NCI-H1092 (cell line): Measurements from ENCODE around the gene CMTM6.
A peak's percentile ranks its signal among the peaks of the same experiment; 100 is the strongest.
"Not testable (repeated sequence)": the region's sequence is repeated elsewhere in the genome, so short reads cannot be mapped to it uniquely, and the experiment has no call there.

Experiments used
- DNase-seq: peaks from one replicate; lab custom pipeline; 2025; lab: John Stamatoyannopoulos, UW

CMTM6 gene

DNA sequence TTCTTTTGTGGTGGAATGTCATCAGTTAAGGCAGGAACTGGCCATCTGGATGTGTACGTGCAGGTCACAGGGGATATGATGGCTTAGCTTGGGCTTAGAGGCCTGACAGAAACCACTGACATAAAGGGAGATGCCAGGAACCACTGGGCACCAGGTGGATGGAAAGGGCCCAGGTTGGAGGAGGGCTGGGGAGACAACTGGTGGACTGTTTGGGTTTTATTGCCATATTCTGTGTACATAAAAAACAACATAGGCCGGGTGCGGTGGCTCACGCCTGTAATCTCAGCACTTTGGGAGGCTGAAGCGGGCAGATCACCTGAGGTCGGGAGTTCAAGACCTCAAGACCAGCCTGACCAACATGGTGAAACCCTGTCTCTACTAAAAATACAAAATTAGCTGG lies 35.8 kb downstream of the CMTM6 start:
- not testable (repeated sequence) for DNase-seq

- DNase-seq = not testable (repeated sequence)
These were observed 37.9 kb downstream of the CMTM6 start for GRCh38 chr3:32464726-32465125.

DNA sequence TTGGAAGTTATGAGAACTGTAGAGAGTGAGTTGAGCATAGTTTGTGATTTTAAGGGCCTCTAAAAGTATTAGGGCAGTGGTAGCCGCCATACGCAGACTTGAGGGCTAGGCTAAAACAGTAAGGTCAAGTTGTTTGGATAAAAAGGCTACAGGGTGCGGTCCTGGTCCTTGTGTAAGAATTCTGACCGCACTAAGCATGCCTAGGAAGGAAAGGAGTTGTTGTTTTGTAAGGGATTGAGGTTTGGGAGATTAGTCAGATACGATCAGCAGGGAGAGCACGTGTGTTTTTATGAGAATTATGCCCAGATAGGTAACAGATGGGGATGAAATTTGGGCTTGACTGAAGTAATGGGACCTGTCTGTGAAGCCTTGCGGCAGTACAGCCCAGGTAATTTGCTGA lies 39.2 kb downstream of the CMTM6 start:
- DNase-seq = not testable (repeated sequence)

GRCh38 chr3:32462191-32462986 lies 40.3 kb downstream of the CMTM6 start:
- not testable (repeated sequence) for DNase-seq

DNA sequence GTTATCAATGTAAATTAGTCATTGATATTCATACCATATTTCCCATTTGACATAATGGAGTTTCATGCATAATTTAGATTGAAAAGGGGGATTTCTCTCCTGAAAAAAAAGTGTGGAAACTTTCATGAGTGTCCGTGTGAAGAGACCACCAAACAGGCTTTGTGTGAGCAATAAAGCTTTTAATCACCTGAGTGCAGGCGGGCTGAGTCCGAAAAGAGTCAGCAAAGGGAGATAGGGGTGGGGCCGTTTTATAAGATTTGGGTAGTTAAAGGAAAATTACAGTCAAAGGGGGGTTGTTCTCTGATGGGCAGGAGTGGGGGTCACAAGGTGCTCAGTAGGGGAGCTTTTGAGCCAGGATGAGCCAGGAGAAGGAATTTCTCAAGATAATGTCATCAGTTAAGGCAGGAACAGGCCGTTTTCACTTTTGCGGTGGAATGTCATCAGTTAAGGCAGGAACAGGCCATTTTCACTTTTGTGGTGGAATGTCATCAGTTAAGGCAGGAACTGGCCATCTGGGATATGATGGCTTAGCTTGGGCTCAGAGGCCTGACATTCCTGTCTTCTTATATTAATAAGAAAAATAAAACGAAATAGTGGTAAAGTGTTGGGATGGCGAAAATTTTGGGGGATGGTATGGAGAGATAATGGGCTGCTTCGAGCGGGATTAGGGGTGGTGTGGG lies 41.7 kb downstream of the CMTM6 start:
- not testable (repeated sequence) for DNase-seq

GRCh38 chr3:32460031-32460749 lies 42.5 kb downstream of the CMTM6 start:
- DNase-seq = peak; percentile 40

DNA sequence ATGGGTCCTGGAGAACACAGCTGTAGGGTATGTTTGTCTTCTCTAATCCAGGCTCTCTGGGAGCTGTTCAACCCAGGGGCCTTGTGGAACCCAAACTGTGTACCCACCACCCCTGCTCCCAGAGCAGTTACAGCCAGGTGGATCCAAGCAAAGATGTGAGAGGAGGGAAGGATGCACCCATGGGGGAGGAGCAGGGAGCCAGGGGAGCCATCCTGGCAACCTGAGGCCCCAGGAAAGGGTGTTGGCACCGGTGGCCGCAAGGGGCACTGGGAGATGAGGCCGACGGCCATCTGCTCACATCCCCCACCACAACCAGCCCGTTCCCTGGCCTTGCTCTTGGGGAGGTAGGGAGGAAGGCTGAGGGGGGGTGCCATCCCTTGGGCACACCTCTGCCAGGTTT lies 43.2 kb downstream of the CMTM6 start:
- no peak for DNase-seq

GRCh38 chr3:32457971-32458471 lies 44.6 kb downstream of the CMTM6 start:
- DNase-seq = no peak

- DNase-seq = no peak
These were observed 46.1 kb downstream of the CMTM6 start for GRCh38 chr3:32456429-32457130.

- DNase-seq = no peak
These were observed 46.8 kb downstream of the CMTM6 start for GRCh38 chr3:32455609-32456428.

DNA sequence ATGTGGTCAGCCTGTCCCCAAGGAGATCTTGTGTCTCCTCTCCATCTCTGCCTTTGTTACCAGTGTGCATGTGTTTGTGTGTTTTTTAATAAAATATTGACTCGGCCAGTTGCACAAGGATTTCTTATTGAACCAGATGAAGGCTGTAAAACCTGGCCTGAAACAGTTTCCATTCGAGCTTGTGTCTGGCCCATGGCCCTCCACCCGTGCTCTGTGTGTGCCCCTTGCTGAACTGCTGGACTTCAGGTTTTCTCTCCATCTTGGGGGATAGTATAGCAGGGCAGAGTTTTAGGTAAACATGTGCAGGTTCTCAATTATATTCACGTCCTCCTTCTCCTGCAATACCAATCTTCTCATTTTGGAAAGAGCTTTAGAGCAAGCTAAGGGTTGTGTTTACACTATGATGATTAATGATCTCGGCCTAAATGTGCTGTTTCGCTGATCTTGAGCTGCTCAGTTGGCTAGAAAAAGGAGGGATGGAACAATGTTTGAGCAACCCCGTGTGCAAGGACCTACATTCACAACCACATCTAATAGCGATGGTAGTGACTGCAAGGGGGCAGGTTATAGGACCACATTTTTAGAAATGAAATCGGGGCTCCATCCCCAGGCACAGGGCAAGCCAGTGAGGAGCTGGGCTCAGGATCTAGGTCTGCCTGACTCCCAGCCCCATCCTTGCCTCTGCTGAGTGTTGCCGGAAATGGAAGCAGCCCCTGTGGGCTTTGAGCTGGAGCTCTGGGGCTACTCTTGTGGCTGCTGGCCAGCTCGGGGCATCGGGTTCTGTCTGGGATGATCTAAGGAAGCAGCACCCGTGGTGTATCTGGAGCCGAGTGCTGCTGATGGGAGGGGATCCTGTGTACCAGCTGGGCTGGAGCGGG lies 47.7 kb downstream of the CMTM6 start:
- DNase-seq = no peak

- DNase-seq = no peak
These were observed 48.5 kb downstream of the CMTM6 start for GRCh38 chr3:32454111-32454510.

DNA sequence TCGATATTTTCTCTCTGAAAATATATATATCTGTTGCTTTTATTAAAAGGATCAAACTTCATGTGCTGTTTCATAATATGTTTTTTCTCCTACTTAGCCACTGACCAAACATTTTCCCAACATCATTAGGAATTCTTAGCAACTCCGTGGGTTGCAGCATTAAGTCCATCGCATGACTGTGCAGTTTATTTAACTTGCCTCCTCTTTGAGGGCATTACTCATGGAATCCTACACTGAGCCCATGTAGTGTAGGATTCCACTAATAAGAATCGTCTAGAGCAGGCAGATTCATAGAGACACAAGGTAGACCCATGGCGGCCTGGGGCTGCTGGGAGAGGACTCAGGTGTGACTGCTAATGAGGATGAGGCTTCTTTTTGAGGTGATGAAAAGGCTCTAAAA lies 49.3 kb downstream of the CMTM6 start:
- DNase-seq = no peak

DNA sequence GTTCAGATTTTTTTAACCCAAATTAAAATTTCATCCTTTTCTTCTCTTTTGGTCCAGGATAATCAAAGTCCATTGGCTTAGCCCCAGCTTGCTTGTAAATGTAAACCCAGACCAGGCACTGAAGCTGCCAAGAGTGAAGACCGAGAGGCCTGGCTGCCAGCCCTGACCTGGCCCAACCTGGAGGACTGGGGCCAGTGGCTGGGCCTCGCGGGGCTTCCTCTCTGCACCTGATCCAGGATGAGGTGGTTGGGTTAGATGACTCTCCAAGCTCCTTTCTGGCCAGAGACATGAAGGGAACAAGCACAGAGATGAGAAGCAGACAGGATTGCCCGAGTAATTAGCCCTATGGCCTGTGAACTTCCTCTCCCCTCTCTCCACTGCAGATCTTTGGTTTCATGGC lies 50.6 kb downstream of the CMTM6 start:
- DNase-seq = no peak

DNA sequence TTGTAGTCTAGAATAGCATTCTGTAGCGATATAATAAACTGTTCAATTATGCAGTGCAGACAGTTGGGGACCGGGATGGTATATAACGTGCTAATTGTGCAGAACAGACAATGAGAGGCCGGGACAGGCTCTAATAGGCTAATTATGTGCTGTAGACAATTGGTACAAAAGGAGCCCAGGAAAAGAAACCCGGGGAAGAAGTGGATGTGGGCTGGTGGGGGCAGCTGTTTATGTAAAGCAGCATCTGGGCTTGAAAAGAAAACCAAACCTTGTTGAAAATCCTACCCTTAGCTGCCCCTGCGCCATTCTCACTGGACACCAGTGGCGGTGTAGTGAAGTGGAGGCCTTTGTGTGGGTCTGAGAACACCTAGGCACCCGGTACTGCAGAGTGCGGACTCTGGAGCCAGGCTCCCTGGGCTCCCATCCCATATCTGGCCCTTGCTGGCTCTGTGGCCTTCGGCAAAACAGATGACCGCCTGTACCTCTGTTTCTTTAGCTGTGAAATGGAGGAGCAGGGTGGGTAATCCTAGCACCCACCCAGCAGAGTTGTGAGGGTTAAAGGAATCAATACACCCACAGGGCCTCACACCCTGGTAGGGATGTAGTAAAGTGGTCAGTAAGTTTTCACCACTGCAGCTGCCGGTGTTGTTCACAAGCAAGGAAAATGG lies 51.5 kb downstream of the CMTM6 start:
- no peak for DNase-seq

- DNase-seq = no peak
These were observed 52.2 kb downstream of the CMTM6 start for GRCh38 chr3:32450426-32450825.

DNA sequence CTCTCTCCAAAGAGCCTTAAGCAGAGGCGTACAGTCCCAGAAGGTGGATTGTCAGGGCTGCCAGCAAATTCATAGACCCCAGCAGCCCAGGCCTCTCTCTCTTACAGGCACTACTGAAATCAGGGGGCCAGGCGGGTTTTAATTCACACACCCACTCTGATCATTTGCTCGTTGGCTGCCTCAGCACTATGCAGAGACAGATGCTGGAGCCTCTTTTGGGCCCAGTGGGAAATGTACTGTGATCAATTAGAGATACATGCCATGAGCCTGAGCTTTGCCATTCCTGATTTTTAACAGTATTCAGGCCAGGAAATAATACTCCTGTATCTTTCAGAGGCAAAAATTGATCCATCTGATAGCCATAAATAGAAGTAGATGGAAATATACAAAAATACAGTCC lies 53.0 kb downstream of the CMTM6 start:
- DNase-seq = no peak

- DNase-seq = no peak
These were observed 53.8 kb downstream of the CMTM6 start for GRCh38 chr3:32448686-32449474.
